Measurements from ENCODE around the gene HSD3B7. TPM values are rescaled to one million over a fixed set of nuclear protein-coding genes. Genes with fewer than 3 reads are reported as not detected.
A peak's percentile ranks its signal among the peaks of the same experiment; 100 is the strongest.

HSD3B7 gene
- total and polyA plus RNA-seq, 2 of the 4 experiments (the other 2 are of a cell fraction): 8.5 to 11.3 TPM

GRCh38 chr16:30956601-30957455, 28.2 kb upstream of the HSD3B7 start (continued):
- TF ChIP-seq, protein P1, sequence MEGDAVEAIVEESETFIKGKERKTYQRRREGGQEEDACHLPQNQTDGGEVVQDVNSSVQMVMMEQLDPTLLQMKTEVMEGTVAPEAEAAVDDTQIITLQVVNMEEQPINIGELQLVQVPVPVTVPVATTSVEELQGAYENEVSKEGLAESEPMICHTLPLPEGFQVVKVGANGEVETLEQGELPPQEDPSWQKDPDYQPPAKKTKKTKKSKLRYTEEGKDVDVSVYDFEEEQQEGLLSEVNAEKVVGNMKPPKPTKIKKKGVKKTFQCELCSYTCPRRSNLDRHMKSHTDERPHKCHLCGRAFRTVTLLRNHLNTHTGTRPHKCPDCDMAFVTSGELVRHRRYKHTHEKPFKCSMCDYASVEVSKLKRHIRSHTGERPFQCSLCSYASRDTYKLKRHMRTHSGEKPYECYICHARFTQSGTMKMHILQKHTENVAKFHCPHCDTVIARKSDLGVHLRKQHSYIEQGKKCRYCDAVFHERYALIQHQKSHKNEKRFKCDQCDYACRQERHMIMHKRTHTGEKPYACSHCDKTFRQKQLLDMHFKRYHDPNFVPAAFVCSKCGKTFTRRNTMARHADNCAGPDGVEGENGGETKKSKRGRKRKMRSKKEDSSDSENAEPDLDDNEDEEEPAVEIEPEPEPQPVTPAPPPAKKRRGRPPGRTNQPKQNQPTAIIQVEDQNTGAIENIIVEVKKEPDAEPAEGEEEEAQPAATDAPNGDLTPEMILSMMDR (conservative IDR thresholded peaks at IDR 0.05; ENCODE audit: low read depth, low read length): 0 out of 2 replicates have a peak, but pooled peaks have one; percentile 24
